ENCODE data around the gene SORCS3. TPM values are rescaled to one million over a fixed set of nuclear protein-coding genes. Genes with fewer than 3 reads are reported as not detected.

Gene SORCS3
- total RNA-seq, 1 experiment from 2014 or later, result 0.04 TPM

- Histone ChIP-seq H2BK20ac (ENCODE audit: low read depth, low read length, poor library complexity, severe bottlenecking) (no peak overlapping the region), H4K91ac (ENCODE audit: insufficient read length, low read depth, low read length) (no peak overlapping the region), H3K18ac (ENCODE audit: insufficient read length, low read depth, low read length) (no peak overlapping the region), H3K23me2 (ENCODE audit: insufficient read length, low read depth, low read length, poor library complexity, severe bottlenecking) (no peaks in the 10 kb centered on the region), H4K8ac (replicated peaks; ENCODE audit: insufficient read length, low read depth, low read length) (no peak overlapping the region), H3K27me3 (ENCODE audit: insufficient read depth, low read length) (no peaks in the 10 kb centered on the region), H2AFZ (ENCODE audit: low read length) (no peak overlapping the region), H3K79me2 (ENCODE audit: insufficient read depth, low read length) (no peaks in the 10 kb centered on the region), H3K56ac (ENCODE audit: insufficient read length, low read depth, low read length) (no peak overlapping the region), H3K4me1 (ENCODE audit: insufficient read depth, low read length) (no peaks in the 10 kb centered on the region), H3K4me2 (ENCODE audit: insufficient read depth, insufficient read length, low read length) (no peak overlapping the region), H3K9ac (ENCODE audit: extremely low read depth, insufficient read length, low read length) (no peak overlapping the region), H3K14ac (ENCODE audit: insufficient read depth, low read length) (no peak overlapping the region), H3K27ac (ENCODE audit: insufficient read length, low read depth, low read length) (no peak overlapping the region), H2BK120ac (ENCODE audit: low read depth, low read length, poor library complexity, severe bottlenecking) (no peak overlapping the region), H2BK15ac (ENCODE audit: low read depth, low read length) (no peak overlapping the region), H2BK5ac (ENCODE audit: insufficient read length, low read length) (no peak overlapping the region), H3K9me3 (ENCODE audit: control insufficient read depth, low read depth, low read length) (no peaks in the 10 kb centered on the region), H3K4ac (ENCODE audit: low read depth, low read length) (no peak overlapping the region), H3T11ph (ENCODE audit: low read length) (no peak overlapping the region), H4K20me1 (ENCODE audit: control insufficient read depth, insufficient read depth, insufficient read length) (no peaks in the 10 kb centered on the region), H2BK12ac (ENCODE audit: insufficient read length, low read depth, low read length) (no peak overlapping the region), H2AK5ac (ENCODE audit: insufficient read length, low read length) (no peak overlapping the region), H4K5ac (ENCODE audit: insufficient read length, low read depth, low read length) (no peak overlapping the region), H3K79me1 (ENCODE audit: insufficient read depth, low read depth, low read length, poor library complexity, severe bottlenecking) (no peaks in the 10 kb centered on the region), H3K23ac (ENCODE audit: insufficient read length, low read depth, low read length) (no peak overlapping the region)
- TF ChIP-seq, protein P1, sequence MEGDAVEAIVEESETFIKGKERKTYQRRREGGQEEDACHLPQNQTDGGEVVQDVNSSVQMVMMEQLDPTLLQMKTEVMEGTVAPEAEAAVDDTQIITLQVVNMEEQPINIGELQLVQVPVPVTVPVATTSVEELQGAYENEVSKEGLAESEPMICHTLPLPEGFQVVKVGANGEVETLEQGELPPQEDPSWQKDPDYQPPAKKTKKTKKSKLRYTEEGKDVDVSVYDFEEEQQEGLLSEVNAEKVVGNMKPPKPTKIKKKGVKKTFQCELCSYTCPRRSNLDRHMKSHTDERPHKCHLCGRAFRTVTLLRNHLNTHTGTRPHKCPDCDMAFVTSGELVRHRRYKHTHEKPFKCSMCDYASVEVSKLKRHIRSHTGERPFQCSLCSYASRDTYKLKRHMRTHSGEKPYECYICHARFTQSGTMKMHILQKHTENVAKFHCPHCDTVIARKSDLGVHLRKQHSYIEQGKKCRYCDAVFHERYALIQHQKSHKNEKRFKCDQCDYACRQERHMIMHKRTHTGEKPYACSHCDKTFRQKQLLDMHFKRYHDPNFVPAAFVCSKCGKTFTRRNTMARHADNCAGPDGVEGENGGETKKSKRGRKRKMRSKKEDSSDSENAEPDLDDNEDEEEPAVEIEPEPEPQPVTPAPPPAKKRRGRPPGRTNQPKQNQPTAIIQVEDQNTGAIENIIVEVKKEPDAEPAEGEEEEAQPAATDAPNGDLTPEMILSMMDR (conservative IDR thresholded peaks at IDR 0.05), result no peak
- H3K4me1 Mint-ChIP-seq, result peaks cover 5 to 7% of the 10 kb centered on the region in 2 experiments
- DNase-seq, result no peak
- whole genome bisulfite sequencing (ENCODE audit: extremely low coverage, insufficient read length, low lambda C conversion rate), result no CpG with 5 or more reads among the region's 1 CpG
- H3K27ac Mint-ChIP-seq, result no peak overlapping the region
- no peak overlapping the region for H3K4me3 Mint-ChIP-seq
- H3K9me3 Mint-ChIP-seq, result no peaks in the 10 kb centered on the region
- no peaks in the 10 kb centered on the region for H3K36me3 Mint-ChIP-seq (ENCODE audit: insufficient read depth in 1 of 3, low read depth in 3 of 3)
- no peaks in the 10 kb centered on the region for H3K27me3 Mint-ChIP-seq (ENCODE audit: low read depth)
These were observed 617.6 kb downstream of the SORCS3 start for GRCh38 chr10:105258674-105259065.

All from H9 (cell line).